Measurements from ENCODE around the gene TET1.
"Not testable (repeated sequence)": the region's sequence is repeated elsewhere in the genome, so short reads cannot be mapped to it uniquely, and the experiment has no call there.

The TET1 gene

GRCh38 chr10:68584187-68584586 lies 24.1 kb downstream of the TET1 start:
- DNase-seq (ENCODE audit: low spot score); H4K8ac ChIP-seq (ENCODE audit: low read depth, low read length); H2BK5ac ChIP-seq (ENCODE audit: low read length); H3K14ac ChIP-seq (ENCODE audit: low read length); H2AK5ac ChIP-seq (ENCODE audit: low read depth, low read length); H3K4ac ChIP-seq (ENCODE audit: low read length); H3K23ac ChIP-seq (ENCODE audit: low read depth, low read length, poor library complexity); H4K91ac ChIP-seq (ENCODE audit: low read depth, low read length, poor library complexity); H2BK15ac ChIP-seq (ENCODE audit: low read length); H3K4me2 ChIP-seq (ENCODE audit: insufficient read depth, low read length, poor library complexity, severe bottlenecking); H2AFZ ChIP-seq (ENCODE audit: low read length); H2BK12ac ChIP-seq (ENCODE audit: low read length); H3K4me1 ChIP-seq (ENCODE audit: control insufficient read depth in 2 of 2, insufficient read depth in 1 of 2, low read depth in 1 of 2, low read length in 2 of 2); H3K27me3 ChIP-seq (ENCODE audit: control insufficient read depth in 3 of 3, insufficient read depth in 3 of 3, low read depth in 1 of 3, low read length in 3 of 3); H3K27ac ChIP-seq (replicated peaks; ENCODE audit: low read length); H3K9ac ChIP-seq (ENCODE audit: low read depth, low read length, poor library complexity); H3K18ac ChIP-seq (ENCODE audit: low read length); H3K9me3 ChIP-seq (replicated peaks in 1 of 2; ENCODE audit: control insufficient read depth in 2 of 2, insufficient read depth in 1 of 2, low read depth in 1 of 2, low read length in 2 of 2); H2BK120ac ChIP-seq (ENCODE audit: low read depth, low read length); H3K4me3 ChIP-seq (ENCODE audit: low read length in 2 of 2): not testable (repeated sequence)
- peaks cover 11% of the 10 kb centered on the region for H3K79me1 ChIP-seq (ENCODE audit: low read depth, low read length)
- WGBS, 2 donors (ENCODE audit: extremely low coverage in 2 of 2, insufficient read length in 2 of 2, insufficient replicate concordance in 1 of 2): no CpG with 5 or more reads among the region's 6 CpGs
- H3K36me3 ChIP-seq (replicated peaks in 1 of 2; ENCODE audit: control insufficient read depth in 2 of 2, insufficient read depth in 2 of 2, low read length in 2 of 2): peaks cover 10 to 88% of the 10 kb centered on the region in 2 donors

- Histone ChIP-seq H3K23ac (ENCODE audit: low read depth, low read length, poor library complexity) (no peak overlapping the region), H4K8ac (ENCODE audit: low read depth, low read length) (no peak overlapping the region), H3K4me1 (ENCODE audit: control insufficient read depth in 2 of 2, insufficient read depth in 1 of 2, low read depth in 1 of 2, low read length in 2 of 2) (no peaks in the 10 kb centered on the region), H3K4ac (ENCODE audit: low read length) (no peak overlapping the region), H2AK5ac (ENCODE audit: low read depth, low read length) (no peak overlapping the region), H2BK12ac (ENCODE audit: low read length) (no peak overlapping the region), H2BK5ac (ENCODE audit: low read length) (no peak overlapping the region), H3K36me3 (replicated peaks in 1 of 2; ENCODE audit: control insufficient read depth in 2 of 2, insufficient read depth in 2 of 2, low read length in 2 of 2) (peaks cover 14 to 84% of the 10 kb centered on the region in 2 donors), H3K4me2 (ENCODE audit: insufficient read depth, low read length, poor library complexity, severe bottlenecking) (no peak overlapping the region), H4K91ac (ENCODE audit: low read depth, low read length, poor library complexity) (no peak overlapping the region), H3K14ac (ENCODE audit: low read length) (no peak overlapping the region), H3K79me1 (ENCODE audit: low read depth, low read length) (peaks cover 5% of the 10 kb centered on the region), H3K4me3 (ENCODE audit: low read length in 2 of 2) (no peak overlapping the region), H3K27ac (replicated peaks; ENCODE audit: low read length) (no peak overlapping the region), H3K18ac (ENCODE audit: low read length) (no peak overlapping the region), H3K9ac (ENCODE audit: low read depth, low read length, poor library complexity) (no peak overlapping the region), H3K27me3 (ENCODE audit: control insufficient read depth in 3 of 3, insufficient read depth in 3 of 3, low read depth in 1 of 3, low read length in 3 of 3) (no peaks in the 10 kb centered on the region), H3K9me3 (replicated peaks in 1 of 2; ENCODE audit: control insufficient read depth in 2 of 2, insufficient read depth in 1 of 2, low read depth in 1 of 2, low read length in 2 of 2) (no peaks in the 10 kb centered on the region), H2BK15ac (ENCODE audit: low read length) (no peak overlapping the region), H2AFZ (ENCODE audit: low read length) (no peak overlapping the region), H2BK120ac (ENCODE audit: low read depth, low read length) (no peak overlapping the region)
- WGBS, 2 donors (ENCODE audit: extremely low coverage in 2 of 2, insufficient read length in 2 of 2, insufficient replicate concordance in 1 of 2): no CpG with 5 or more reads among the region's 5 CpGs
- no peak for DNase-seq (ENCODE audit: low spot score)
These were observed 26.6 kb downstream of the TET1 start for GRCh38 chr10:68586606-68587305.

- no peak overlapping the region for H2BK15ac ChIP-seq (ENCODE audit: low read length)
- H3K18ac ChIP-seq (ENCODE audit: low read length): no peak overlapping the region
- no peak overlapping the region for H3K27ac ChIP-seq (replicated peaks; ENCODE audit: low read length)
- peaks cover 6 to 8% of the 10 kb centered on the region in 2 donors for H3K4me1 ChIP-seq (ENCODE audit: control insufficient read depth in 2 of 2, insufficient read depth in 1 of 2, low read depth in 1 of 2, low read length in 2 of 2)
- no peak overlapping the region for H3K14ac ChIP-seq (ENCODE audit: low read length)
- H2AK5ac ChIP-seq (ENCODE audit: low read depth, low read length): no peak overlapping the region
- H3K79me1 ChIP-seq (ENCODE audit: low read depth, low read length): peaks cover 3% of the 10 kb centered on the region
- DNase-seq (ENCODE audit: low spot score): no peak
- no peak overlapping the region for H2BK120ac ChIP-seq (ENCODE audit: low read depth, low read length)
- no peak overlapping the region for H3K4me3 ChIP-seq (ENCODE audit: low read length in 2 of 2)
- no peak overlapping the region for H3K23ac ChIP-seq (ENCODE audit: low read depth, low read length, poor library complexity)
- H3K9ac ChIP-seq (ENCODE audit: low read depth, low read length, poor library complexity): no peak overlapping the region
- H3K36me3 ChIP-seq (replicated peaks in 1 of 2; ENCODE audit: control insufficient read depth in 2 of 2, insufficient read depth in 2 of 2, low read length in 2 of 2): peaks cover 10 to 41% of the 10 kb centered on the region in 2 donors
- no peak overlapping the region for H2AFZ ChIP-seq (ENCODE audit: low read length)
- H4K91ac ChIP-seq (ENCODE audit: low read depth, low read length, poor library complexity): no peak overlapping the region
- no peak overlapping the region for H3K4me2 ChIP-seq (ENCODE audit: insufficient read depth, low read length, poor library complexity, severe bottlenecking)
- no peak overlapping the region for H2BK12ac ChIP-seq (ENCODE audit: low read length)
- WGBS, 2 donors (ENCODE audit: extremely low coverage in 2 of 2, insufficient read length in 2 of 2, insufficient replicate concordance in 1 of 2): no CpG with 5 or more reads among the region's 5 CpGs
- no peak overlapping the region for H4K8ac ChIP-seq (ENCODE audit: low read depth, low read length)
- H2BK5ac ChIP-seq (ENCODE audit: low read length): no peak overlapping the region
- no peaks in the 10 kb centered on the region for H3K27me3 ChIP-seq (ENCODE audit: control insufficient read depth in 3 of 3, insufficient read depth in 3 of 3, low read depth in 1 of 3, low read length in 3 of 3)
- H3K9me3 ChIP-seq (replicated peaks in 1 of 2; ENCODE audit: control insufficient read depth in 2 of 2, insufficient read depth in 1 of 2, low read depth in 1 of 2, low read length in 2 of 2): no peaks in the 10 kb centered on the region
- no peak overlapping the region for H3K4ac ChIP-seq (ENCODE audit: low read length)
These were observed 34.3 kb downstream of the TET1 start for GRCh38 chr10:68594405-68594804.

GRCh38 chr10:68595513-68595912 lies 35.4 kb downstream of the TET1 start:
- Histone ChIP-seq H3K4ac (ENCODE audit: low read length) (no peak overlapping the region), H3K9me3 (replicated peaks in 1 of 2; ENCODE audit: control insufficient read depth in 2 of 2, insufficient read depth in 1 of 2, low read depth in 1 of 2, low read length in 2 of 2) (no peaks in the 10 kb centered on the region), H2BK5ac (ENCODE audit: low read length) (no peak overlapping the region), H3K79me1 (ENCODE audit: low read depth, low read length) (peaks cover 4% of the 10 kb centered on the region), H3K9ac (ENCODE audit: low read depth, low read length, poor library complexity) (no peak overlapping the region), H3K18ac (ENCODE audit: low read length) (no peak overlapping the region), H4K91ac (ENCODE audit: low read depth, low read length, poor library complexity) (no peak overlapping the region), H3K14ac (ENCODE audit: low read length) (no peak overlapping the region), H3K4me1 (ENCODE audit: control insufficient read depth in 2 of 2, insufficient read depth in 1 of 2, low read depth in 1 of 2, low read length in 2 of 2) (peaks cover 13% of the 10 kb centered on the region in 2 donors), H3K27me3 (ENCODE audit: control insufficient read depth in 3 of 3, insufficient read depth in 3 of 3, low read depth in 1 of 3, low read length in 3 of 3) (no peaks in the 10 kb centered on the region), H3K27ac (replicated peaks; ENCODE audit: low read length) (no peak overlapping the region), H2AFZ (ENCODE audit: low read length) (no peak overlapping the region), H3K23ac (ENCODE audit: low read depth, low read length, poor library complexity) (no peak overlapping the region), H3K36me3 (replicated peaks in 1 of 2; ENCODE audit: control insufficient read depth in 2 of 2, insufficient read depth in 2 of 2, low read length in 2 of 2) (peaks cover 6 to 31% of the 10 kb centered on the region in 2 donors), H4K8ac (ENCODE audit: low read depth, low read length) (no peak overlapping the region), H2BK120ac (ENCODE audit: low read depth, low read length) (no peak overlapping the region), H3K4me3 (ENCODE audit: low read length in 2 of 2) (no peak overlapping the region), H2BK12ac (ENCODE audit: low read length) (no peak overlapping the region), H2AK5ac (ENCODE audit: low read depth, low read length) (no peak overlapping the region), H3K4me2 (ENCODE audit: insufficient read depth, low read length, poor library complexity, severe bottlenecking) (no peak overlapping the region), H2BK15ac (ENCODE audit: low read length) (no peak overlapping the region)
- WGBS, 2 donors (ENCODE audit: extremely low coverage in 2 of 2, insufficient read length in 2 of 2, insufficient replicate concordance in 1 of 2): no CpG with 5 or more reads among the region's 6 CpGs
- no peak for DNase-seq (ENCODE audit: low spot score)
